ENCODE results near the gene TRMT10B. TPM values are rescaled to one million over a fixed set of nuclear protein-coding genes. Genes with fewer than 3 reads are reported as not detected.
"Not testable (repeated sequence)": the region's sequence is repeated elsewhere in the genome, so short reads cannot be mapped to it uniquely, and the experiment has no call there.

The TRMT10B gene
- total RNA-seq, 1 experiment from 2014 or later = 5.2 TPM

DNA sequence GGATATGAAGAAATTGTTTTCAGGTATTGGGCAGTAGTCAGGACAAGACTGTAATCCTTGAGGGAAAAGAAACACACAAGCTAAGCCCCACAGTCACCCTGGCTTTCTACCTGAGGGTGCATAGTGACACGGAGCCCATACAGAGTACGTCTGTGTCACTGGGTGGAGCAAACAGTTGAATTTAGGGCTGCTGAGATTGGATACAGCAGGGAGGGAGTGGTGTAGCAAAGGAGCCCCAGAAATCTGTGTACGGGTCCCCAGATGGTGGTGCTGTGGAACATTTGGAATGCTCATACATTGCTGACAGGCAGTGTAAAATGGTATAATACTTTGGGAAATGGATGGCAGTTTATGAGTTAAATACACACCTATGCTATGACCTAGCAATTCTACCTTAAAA lies 5.1 kb downstream of the TRMT10B start:
- Histone ChIP-seq H3K27me3 (ENCODE audit: insufficient read depth, low read depth) (no peaks in the 10 kb centered on the region), H3K36me3 (ENCODE audit: low read depth) (no peaks in the 10 kb centered on the region), H3K4me3 (no peak overlapping the region), H3F3A (ENCODE audit: insufficient read depth, low read depth) (peaks cover 3% of the 10 kb centered on the region; the same call in 1 of the 2 replicates), H3K4me2 (no peak overlapping the region), H2AFZ (no peak overlapping the region), H4K20me1 (ENCODE audit: insufficient read depth) (no peaks in the 10 kb centered on the region), H3K9me2 (ENCODE audit: insufficient read depth) (no peaks in the 10 kb centered on the region), H3K27ac (no peak overlapping the region), H3K9me3 (ENCODE audit: insufficient read depth, low read depth) (no peaks in the 10 kb centered on the region), H3K79me2 (ENCODE audit: low read depth) (0 out of 2 replicates have a peak, but pooled peaks cover 4% of the 10 kb centered on the region), H3K4me1 (replicated peaks; ENCODE audit: insufficient read depth) (0 out of 2 replicates have a peak, but pooled peaks cover 6% of the 10 kb centered on the region)
- intact Hi-C loops (cut with micrococcal nuclease; ENCODE audit: unreplicated experiment) = no loop called here
- BruUV-seq (replicated peaks) = no TSS peak
- ChIA-PET POLR2A (ENCODE audit: unreplicated experiment) (no interaction called here), CTCF (no interaction called here)
- DNase-seq = no peak
- TF ChIP-seq EZH2 (IDR thresholded peaks at IDR 0.05; ENCODE audit: low read depth) = no peak
- TF ChIP-seq, protein P1, sequence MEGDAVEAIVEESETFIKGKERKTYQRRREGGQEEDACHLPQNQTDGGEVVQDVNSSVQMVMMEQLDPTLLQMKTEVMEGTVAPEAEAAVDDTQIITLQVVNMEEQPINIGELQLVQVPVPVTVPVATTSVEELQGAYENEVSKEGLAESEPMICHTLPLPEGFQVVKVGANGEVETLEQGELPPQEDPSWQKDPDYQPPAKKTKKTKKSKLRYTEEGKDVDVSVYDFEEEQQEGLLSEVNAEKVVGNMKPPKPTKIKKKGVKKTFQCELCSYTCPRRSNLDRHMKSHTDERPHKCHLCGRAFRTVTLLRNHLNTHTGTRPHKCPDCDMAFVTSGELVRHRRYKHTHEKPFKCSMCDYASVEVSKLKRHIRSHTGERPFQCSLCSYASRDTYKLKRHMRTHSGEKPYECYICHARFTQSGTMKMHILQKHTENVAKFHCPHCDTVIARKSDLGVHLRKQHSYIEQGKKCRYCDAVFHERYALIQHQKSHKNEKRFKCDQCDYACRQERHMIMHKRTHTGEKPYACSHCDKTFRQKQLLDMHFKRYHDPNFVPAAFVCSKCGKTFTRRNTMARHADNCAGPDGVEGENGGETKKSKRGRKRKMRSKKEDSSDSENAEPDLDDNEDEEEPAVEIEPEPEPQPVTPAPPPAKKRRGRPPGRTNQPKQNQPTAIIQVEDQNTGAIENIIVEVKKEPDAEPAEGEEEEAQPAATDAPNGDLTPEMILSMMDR (conservative IDR thresholded peaks at IDR 0.05) = no peak

DNA sequence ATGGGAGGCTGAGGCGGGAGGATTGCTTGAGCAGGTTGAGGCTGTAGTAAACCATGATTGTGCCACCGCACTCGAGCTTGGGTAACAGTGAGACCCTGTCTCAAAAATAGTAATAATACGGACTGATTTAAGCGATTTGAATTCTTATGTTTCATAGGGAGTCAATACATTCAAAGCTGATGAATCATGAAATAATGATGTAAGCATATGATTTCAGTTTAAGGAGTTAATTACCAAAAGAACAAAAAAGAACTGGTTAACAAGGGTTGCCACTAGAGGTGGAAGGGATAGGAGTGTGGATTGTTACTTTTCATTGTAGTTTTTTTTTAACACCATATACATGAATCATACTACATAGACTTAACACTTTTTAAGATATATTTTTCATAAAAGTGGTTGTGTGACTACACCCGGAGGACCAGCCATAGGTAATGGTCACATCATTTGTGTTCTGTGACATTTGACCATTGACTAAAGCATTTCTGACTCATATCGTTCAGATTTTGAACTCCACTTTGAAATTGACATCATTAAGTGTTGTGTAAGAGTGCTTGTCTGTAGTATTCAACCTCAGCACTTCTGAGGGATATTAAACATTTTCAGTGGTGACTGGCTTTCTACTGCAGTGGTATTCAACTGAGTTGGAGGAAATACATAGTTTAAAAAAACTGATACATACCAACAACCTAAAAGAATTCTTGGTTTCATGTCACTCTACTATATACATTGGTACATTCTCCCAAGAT lies 7.0 kb downstream of the TRMT10B start:
- CTCF ChIA-PET = no interaction called here
- no TSS peak for BruUV-seq (replicated peaks)
- peak in 1 of 2 experiments; percentile 45 for DNase-seq
- Histone ChIP-seq H3K27me3 (ENCODE audit: insufficient read depth, low read depth) (no peaks in the 10 kb centered on the region), H3F3A (ENCODE audit: insufficient read depth, low read depth) (peaks cover 3% of the 10 kb centered on the region; the same call in 1 of the 2 replicates), H3K4me3 (no peak overlapping the region), H3K27ac (peak overlapping the region; percentile 23; the same call in 1 of the 2 replicates), H3K9me2 (ENCODE audit: insufficient read depth) (no peaks in the 10 kb centered on the region), H3K79me2 (ENCODE audit: low read depth) (no peaks in the 10 kb centered on the region), H3K9me3 (ENCODE audit: insufficient read depth, low read depth) (no peaks in the 10 kb centered on the region), H2AFZ (no peak overlapping the region), H3K4me1 (replicated peaks; ENCODE audit: insufficient read depth) (no peaks in the 10 kb centered on the region), H3K36me3 (ENCODE audit: low read depth) (no peaks in the 10 kb centered on the region), H3K4me2 (no peak overlapping the region), H4K20me1 (ENCODE audit: insufficient read depth) (no peaks in the 10 kb centered on the region)
- intact Hi-C loops (cut with micrococcal nuclease; ENCODE audit: unreplicated experiment) = no loop called here
- POLR2A ChIA-PET (ENCODE audit: unreplicated experiment) = no interaction called here
- TF ChIP-seq, protein P1 (conservative IDR thresholded peaks at IDR 0.05) = no peak
- no peak for TF ChIP-seq EZH2 (IDR thresholded peaks at IDR 0.05; ENCODE audit: low read depth)

DNA sequence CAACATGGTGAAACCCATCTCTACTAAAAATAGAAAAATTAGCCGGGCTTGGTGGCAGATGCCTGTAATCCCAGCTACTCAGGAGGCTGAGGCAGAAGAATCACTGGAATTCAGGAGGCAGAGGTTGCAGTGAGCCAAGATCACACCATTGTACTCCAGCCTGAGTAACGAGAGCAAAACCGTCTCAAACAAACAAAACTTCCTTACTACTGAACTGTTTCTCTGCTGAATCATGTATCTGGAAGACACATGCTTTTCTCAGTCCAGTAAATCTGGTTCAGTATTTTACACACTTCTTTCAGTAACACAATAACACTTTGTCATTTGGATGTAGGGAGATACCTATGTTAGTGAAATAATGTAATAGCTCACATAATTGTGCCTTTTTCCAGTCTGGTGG lies 7.9 kb downstream of the TRMT10B start:
- ChIA-PET POLR2A (ENCODE audit: unreplicated experiment) (interaction anchor here (0.6 kb wide), 1 partner anchor 132 kb away, joined by 8 read pairs; no protein-coding TSS in a partner anchor), CTCF (no interaction called here)
- no peaks in the 10 kb centered on the region for H3K36me3 ChIP-seq (ENCODE audit: low read depth)
- no peak overlapping the region for H2AFZ ChIP-seq
- no peaks in the 10 kb centered on the region for H3K79me2 ChIP-seq (ENCODE audit: low read depth)
- H3K27me3 ChIP-seq (ENCODE audit: insufficient read depth, low read depth) = no peaks in the 10 kb centered on the region
- no peaks in the 10 kb centered on the region for H3K4me1 ChIP-seq (replicated peaks; ENCODE audit: insufficient read depth)
- no peaks in the 10 kb centered on the region for H4K20me1 ChIP-seq (ENCODE audit: insufficient read depth)
- no peak for DNase-seq
- H3K4me2 ChIP-seq = no peak overlapping the region
- no peak overlapping the region for H3K27ac ChIP-seq
- TF ChIP-seq EZH2 (IDR thresholded peaks at IDR 0.05; ENCODE audit: low read depth) = no peak
- TF ChIP-seq, protein P1 (conservative IDR thresholded peaks at IDR 0.05) = no peak
- peaks cover 3% of the 10 kb centered on the region; the same call in 1 of the 2 replicates for H3F3A ChIP-seq (ENCODE audit: insufficient read depth, low read depth)
- intact Hi-C loops (cut with micrococcal nuclease; ENCODE audit: unreplicated experiment) = no loop called here
- no peaks in the 10 kb centered on the region for H3K9me3 ChIP-seq (ENCODE audit: insufficient read depth, low read depth)
- BruUV-seq (replicated peaks) = no TSS peak
- H3K4me3 ChIP-seq = no peak overlapping the region
- H3K9me2 ChIP-seq (ENCODE audit: insufficient read depth) = no peaks in the 10 kb centered on the region

DNA sequence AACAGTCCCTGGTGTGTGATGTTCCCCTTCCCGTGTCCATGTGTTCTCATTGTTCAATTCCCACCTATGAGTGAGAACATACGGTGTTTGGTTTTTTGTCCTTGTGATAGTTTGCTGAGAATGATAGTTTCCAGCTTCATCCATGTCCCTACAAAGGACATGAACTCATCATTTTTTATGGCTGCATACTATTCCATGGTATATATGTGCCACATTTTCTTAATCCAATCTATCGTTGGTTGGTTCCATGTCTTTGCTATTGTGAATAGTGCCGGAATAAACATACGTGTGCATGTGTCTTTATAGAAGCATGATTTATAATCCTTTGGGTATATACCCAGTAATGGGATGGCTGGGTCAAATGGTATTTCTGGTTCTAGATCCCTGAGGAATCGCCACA lies 11.7 kb downstream of the TRMT10B start:
- H3F3A ChIP-seq (ENCODE audit: insufficient read depth, low read depth); H3K4me2 ChIP-seq; H3K79me2 ChIP-seq (ENCODE audit: low read depth); H3K27ac ChIP-seq; H3K9me3 ChIP-seq (ENCODE audit: insufficient read depth, low read depth); H4K20me1 ChIP-seq (ENCODE audit: insufficient read depth); H3K27me3 ChIP-seq (ENCODE audit: insufficient read depth, low read depth); H3K4me1 ChIP-seq (replicated peaks; ENCODE audit: insufficient read depth); H3K9me2 ChIP-seq (ENCODE audit: insufficient read depth); POLR2A ChIA-PET (ENCODE audit: unreplicated experiment); H2AFZ ChIP-seq; BruUV-seq (replicated peaks); CTCF ChIA-PET; intact Hi-C loops (cut with micrococcal nuclease; ENCODE audit: unreplicated experiment); DNase-seq; H3K4me3 ChIP-seq; H3K36me3 ChIP-seq (ENCODE audit: low read depth): not testable (repeated sequence)
